GM21381 (cell line): ENCODE data around the gene SRPK2.
"Not testable (repeated sequence)": the region's sequence is repeated elsewhere in the genome, so short reads cannot be mapped to it uniquely, and the experiment has no call there.

Experiments used
- ATAC-seq: cut with Tn5 transposase; IDR thresholded peaks from one replicate; pipeline ENCODE4 v1.9.1; 2021; ENCODE audit warnings: mild to moderate bottlenecking, moderate library complexity; ENCODE audit not compliant: unreplicated experiment

The SRPK2 gene

DNA sequence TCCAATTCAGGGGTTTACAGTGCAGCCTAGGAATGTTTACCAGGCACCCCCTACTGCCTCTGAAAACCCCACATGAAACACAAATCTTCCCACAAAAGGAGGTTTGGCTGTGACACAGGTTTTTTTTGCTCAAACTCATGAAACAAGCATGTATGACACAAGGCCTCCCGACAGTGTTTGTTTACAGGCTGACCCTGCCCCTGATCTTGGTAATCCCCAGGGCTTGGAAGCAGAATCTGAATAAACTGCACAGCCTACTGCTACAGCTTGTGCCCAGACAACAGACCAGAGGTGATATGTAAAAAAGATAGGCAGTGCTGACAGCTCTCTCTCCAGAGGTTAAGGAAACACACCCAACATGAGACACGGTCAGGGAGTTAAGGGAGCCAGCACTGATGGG, 190.5 kb downstream of the SRPK2 start:
- ATAC-seq, result no peak

DNA sequence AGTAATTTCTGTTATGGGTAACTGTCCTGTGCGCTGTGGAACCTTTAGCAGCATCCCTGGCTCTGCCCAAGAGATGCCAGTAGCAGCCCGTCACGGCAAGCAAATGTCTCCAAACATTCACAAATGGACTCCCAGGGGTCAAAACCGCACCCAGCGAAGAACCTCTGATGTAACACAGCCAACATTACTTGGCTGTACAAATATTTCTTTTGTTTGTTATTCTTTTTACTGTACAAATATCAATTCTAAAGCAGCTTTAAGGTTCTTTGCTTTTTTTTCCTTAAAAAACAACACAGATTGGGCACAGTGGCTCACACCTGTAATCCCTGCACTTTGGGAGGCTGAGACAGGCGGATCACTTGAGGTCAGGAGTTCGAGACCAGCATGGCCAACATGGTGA, 192.2 kb downstream of the SRPK2 start:
- ATAC-seq, result no peak

DNA sequence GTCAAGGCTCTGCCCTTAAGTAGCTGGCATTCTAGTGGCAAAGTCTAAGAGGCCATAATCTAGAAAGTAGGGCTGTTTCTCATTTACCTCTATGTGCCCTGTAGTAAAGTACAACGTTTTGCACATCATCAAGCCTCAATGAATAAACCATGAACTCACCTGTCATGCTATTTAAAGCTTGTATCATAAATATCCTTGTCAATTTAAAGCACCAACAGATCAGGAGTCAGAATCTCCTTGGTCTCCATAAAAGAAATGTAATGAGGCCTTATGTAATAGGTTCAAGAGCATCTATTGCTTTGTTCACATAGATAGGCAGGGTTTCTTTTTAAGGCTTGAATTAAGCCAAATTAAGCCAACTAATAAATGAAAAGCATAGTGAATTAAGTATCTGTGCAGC, 192.8 kb downstream of the SRPK2 start:
- no peak for ATAC-seq

DNA sequence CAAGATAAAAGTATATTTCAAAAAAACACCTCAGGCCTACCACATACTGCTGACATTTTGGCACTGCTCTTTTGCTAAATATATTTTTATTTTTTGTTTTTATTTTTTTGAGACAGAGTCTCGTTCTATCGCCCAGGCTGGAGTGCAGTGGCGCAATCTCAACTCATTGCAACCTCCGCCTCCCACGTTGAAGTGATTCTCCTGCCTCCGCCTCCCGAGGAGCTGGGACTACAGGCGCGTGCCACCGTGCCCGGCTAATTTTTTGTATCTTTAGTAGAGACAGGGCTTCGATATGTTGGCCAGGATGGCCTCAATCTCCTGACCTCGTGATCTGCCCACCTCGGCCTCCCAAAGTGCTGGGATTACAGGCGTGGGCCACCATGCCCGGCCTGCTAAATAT, 193.8 kb downstream of the SRPK2 start:
- ATAC-seq, result not testable (repeated sequence)

DNA sequence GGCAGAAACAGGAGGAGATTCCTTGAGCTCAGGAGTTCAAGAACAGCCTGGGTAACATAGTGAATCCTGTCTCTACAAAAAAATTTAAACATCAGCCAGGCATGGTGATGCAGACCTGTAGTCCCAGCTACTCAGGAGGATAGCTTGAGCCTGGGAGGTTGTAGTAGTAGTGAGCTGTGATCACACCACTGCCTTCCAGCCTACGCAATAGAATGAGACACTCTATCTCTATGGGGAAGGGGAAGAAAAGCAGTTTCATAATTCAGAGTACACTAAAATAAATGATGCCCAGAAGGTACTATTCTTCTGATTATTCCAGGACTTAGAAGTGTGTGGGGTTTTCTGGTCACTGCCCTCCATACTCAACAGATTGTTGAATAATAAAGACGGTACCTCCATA, 197.4 kb downstream of the SRPK2 start:
- ATAC-seq, result no peak

DNA sequence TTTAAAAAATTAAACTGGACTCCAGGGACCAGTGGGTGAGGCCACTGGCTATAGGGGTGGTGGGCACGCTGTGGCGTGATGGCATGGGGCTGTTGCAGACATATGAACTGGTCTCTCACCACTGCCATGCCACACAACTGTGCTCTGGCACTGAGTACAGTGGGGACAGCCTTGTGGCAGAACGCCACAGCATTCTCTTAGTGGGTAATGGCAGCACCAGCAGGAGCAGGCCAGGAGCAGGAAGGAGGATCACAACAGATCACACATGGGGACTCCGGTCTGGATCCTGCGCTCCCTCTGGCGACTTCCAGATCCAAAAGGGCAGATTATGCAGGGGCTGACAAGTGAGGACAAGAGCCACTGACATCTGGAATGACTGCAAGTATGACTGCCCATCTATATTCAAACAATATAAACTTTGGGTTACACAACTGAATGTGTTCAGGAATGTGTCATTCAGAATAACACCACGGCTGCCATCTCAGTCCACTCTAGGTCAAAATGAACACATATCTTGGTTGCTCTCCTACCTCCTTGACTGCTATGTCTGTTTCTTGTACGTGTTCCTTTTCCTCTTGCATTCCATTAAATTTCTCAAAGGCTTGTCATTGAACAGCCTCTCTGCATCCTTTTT, 198.7 kb downstream of the SRPK2 start:
- no peak for ATAC-seq

DNA sequence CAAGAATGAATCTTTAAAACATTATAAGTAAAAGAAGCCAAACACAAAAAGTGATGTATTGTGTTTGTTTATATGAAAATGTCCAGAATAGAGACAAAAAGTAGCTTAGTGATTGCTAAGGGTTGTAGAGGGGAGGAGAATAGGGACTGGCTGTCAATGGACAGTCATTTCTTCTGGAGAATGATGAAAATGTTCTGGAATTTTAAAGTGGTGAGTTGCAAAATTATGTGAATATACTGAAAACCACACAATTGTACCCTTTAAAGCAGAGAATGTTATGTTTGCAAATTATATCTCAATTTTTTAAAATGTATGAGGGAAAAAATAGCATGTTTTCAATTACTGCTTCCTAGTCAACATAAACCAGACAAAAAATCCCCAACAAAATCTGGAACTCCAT, 200.5 kb downstream of the SRPK2 start:
- no peak for ATAC-seq

DNA sequence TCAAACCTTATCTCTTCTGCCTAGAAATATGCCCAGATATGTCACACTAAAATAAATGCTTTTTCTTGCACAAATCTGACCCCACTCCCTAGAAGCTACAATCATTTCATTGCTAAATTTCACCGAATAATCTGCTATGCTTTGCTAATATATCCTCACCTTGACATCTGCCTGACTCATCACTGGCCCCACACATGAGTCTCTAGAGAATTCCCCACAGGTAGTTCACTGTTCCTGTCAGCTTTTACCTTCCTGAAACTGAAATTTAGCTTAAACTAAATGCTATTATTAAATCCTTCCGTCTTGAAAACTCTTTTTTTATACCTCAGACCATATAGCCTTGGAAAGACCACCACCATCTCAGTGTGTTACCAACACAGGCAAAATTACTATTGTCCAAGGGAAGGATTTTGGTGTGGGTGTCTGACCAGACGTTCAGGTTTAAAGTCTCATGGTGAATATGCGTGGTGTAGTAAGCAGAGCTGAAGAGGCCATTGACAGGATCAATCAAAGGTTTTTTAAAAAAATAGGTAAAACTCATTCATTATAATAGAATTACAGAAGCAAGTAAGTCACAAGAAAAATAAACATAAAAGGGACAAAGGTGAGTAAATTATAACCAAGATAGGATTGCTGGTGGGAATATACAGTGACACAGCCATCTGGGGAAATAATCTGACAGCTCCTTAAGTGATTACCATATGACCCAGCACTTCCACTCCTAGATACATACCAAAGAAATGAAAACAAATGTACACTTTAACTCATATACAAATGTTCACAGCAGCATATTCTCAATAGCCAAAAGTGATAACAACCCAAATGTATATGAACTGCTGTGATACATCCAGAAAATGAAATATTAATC, 201.2 kb downstream of the SRPK2 start:
- peak; percentile 53 for ATAC-seq

DNA sequence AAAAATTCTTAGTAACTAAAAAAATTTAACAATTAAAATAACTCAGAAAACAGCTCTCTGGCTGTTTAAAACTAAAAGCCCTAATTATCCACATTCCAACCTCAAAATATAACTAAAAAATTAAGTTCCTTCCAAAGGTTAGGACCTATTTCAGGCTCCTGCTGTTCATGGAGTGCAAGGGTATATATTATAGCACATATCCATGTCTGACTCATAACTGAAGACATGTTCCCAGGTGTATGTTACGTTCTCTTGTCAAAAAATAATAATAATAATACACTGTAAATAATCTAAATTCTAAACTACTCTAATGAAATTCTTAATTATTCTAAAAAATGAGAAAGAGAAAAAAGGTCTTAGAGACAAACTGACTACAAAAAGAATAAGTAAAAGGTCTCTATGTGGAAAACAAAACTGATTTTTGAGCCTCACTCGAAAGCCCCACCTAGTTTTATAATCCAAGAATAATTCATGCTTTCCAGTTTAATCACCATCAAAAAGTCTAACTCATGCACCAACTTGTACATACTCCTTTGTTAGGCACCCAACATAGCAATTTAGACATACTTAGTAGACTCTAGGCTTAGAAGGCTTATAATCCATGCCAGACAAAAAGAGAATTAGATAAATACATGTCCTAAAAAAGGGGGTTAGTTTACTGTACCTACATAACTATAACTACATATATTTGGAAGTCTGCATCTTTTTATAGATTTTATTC, 203.3 kb downstream of the SRPK2 start:
- no peak for ATAC-seq

DNA sequence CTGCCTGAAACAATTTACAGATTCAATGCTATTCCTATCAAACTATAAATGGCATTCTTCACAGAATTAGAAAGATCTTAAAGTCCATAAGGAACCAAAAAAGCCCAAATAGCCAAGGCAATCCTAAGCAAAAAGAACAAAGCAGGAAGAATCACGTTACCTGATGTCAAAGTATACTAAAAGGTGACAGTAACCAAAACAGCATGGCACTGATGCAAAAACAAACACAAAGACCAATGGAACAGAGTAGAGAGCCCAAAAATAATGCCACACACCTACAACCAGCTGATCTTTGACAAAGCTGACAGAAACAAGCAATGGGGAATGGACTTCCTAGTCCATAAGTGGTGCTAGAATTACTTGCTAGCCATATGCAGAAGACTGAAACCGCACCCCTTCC, 208.7 kb downstream of the SRPK2 start:
- ATAC-seq, result no peak

DNA sequence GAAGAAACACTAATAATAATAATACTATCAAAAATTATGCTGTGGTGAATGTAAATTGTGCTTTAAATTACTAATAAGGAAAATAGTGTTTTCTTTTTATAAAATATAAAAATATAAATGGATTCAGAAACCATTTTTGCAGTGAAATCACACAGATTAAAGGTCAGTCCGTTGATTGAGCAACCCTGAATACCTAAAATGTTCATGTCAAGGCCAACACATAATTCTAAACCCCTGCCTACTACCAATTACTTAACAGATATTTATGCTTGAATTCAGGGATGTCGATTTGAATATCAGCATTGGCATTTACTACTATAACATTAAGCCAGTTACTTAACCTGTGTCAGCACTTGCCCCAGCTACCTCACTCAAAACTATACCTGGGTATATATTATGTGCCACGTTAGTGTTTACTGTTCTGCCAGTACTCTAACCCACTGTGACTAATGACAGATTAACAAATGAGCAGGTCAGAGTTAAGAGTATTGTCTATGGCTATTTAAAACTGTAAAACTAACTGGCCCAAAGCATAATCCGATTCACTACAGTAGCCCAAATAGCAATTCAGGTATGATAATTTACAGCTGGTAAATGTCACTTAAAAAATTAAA, 209.7 kb downstream of the SRPK2 start:
- ATAC-seq, result no peak

DNA sequence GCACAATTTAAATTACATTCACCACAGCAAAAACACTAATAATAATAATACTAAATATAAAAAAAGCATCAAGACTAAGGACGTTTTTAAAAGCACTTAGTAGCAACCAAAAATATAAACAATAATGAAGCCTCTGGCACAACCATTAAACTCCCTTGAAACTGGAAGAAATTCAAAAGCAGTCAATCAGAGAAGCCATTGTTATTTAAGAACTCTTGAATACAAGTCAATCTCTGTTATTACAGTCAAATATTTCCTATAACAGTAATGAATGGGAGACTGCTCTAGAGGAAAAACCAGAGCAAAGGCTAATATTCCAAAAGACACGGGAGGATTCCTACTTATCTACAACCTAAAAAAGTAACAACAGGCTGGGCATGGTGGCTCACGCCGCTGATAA, 210.5 kb downstream of the SRPK2 start:
- no peak for ATAC-seq

DNA sequence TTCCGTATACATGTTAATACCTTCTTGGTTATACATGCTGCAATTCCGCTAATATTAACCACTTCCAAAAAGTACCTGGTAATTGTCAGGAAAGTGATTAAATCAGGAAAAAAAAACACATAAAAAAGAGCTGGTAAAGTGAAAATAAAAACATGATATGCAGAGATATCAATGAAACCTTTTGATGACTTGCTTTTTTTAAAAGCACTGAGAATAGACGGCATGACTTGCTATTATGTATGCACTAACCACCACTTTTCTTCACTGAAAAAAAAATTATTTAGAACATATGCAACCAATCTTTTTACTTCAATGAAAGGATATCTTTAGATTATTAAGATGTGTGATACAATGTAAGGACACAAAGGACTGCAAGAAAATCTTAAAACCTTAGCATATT, 211.7 kb downstream of the SRPK2 start:
- no peak for ATAC-seq

DNA sequence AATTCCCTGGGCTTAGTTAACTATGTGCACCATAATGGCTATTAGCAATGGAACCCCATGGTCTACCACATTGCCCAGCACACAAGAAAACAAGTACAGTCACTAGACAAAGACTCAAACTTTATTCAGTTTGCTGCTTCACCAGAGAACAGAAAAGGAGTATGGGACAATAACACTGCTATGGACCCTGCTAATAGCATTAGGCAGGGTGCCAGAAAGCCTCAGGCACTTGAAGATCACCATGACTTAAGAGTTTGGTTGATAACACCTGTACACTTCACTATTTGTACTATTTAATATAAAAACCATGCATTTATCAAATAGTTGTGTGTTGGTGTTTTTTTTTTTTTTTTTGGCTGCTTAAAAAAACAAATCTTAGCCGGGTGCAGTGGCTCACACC, 215.1 kb downstream of the SRPK2 start:
- no peak for ATAC-seq

DNA sequence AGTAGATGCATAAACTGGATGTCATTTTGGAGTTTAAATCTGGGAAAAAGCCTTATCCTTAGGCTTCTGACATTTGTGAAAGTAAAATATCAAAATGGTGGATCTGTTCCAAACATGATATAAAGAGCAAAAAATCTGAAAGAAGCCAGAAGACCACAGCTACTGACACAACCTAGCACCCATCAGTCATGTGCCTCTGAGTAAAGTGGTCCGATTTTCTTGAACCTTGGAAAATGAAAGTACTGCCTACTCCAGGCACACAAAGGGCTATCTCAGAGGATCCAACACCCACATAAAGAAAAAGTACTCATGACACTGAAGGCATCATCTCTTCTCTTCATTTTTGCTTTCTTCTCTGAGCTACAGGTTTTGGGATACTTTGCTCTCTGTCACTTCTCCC, 224.0 kb downstream of the SRPK2 start:
- no peak for ATAC-seq

DNA sequence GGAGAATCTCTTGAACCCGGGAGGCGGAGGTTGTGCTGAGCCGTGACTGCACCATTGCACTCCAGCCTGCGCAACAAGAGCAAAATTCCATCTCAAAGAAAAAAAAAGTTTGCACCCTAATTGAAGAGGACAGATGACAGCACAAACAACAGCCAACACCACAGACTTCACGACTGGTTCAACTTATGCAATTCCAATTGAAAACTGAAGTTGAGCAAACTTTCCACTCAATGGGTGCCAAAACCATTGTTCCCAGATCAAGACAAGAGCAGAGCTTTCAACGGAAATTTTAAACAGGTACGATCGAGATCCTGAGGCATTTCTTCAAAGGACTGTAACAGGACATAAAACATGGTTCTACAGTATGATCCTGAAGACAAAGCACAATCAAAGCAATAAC, 225.0 kb downstream of the SRPK2 start:
- ATAC-seq, result no peak

DNA sequence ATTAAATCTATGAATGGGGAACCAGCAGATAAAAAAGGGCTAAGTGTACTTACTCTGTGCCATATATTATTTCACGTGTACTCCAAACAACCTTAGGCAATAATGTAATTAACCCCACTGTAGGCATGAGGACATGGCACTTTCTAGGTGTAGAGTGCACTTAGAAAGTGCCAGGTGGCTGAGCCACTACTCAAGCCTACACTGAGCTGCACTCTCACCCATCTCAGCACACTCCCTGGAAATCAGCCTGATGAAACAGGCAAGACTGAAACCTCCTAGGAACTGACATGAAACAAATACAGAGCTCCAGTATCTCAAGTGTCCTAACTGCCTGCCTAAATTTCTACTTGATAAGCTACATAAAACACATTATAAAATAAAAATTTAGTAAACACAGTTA, 227.4 kb downstream of the SRPK2 start:
- no peak for ATAC-seq

DNA sequence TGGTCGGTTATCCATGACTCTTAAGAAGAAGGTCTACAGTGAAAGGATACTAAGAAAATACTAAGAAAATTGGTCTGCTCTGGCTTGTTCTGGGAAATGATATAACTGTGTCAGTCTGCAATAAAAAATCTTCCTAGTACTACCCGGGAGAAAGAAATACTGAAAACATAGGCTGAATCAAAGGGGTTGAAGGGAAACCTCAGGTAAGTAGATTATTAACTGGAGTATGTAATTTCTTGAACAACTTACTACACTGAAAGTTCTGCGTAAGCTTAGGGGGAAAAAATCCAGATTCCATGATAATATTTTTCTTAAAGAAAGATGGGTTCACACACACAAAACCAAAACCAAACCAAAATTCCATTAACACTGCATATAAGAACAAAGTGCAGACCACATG, 231.4 kb downstream of the SRPK2 start:
- no peak for ATAC-seq

DNA sequence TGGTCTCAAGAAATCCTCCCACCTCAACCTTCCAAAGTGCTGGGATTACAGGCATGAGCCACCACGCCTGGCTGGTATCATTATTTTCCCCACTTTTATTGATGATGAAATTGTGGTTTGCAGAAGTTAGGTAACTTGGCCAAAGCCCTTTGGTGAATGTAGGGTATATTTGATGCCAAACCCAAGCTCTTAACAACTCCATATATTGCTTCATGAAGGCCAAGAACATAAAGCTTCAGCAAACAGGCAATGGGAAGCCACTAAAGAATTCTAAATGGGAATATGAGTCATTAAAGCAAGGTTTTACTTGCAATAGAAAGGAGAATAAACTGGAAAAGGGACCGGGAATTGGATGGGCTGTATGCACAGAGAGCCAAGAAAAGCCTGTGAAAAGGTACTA, 232.0 kb downstream of the SRPK2 start:
- ATAC-seq, result no peak

DNA sequence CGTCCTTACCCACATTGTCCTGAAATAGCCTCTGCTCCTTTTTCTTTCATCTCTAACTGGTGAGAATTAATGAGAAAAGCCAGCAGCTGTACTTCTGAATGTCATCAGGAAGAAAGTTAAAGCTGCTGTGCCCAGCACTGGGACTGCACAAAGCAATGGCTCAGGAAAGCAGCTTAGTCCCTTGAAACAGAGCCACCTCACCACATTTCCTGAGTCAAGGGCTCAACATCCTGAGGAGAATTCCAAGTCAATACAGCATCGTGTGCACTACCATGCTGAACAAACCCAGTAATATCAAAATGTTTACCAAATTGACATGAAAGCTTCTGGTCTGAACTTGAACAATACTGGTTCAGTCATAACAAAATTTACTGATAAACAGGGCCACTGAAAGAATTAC, 234.6 kb downstream of the SRPK2 start:
- ATAC-seq, result no peak

DNA sequence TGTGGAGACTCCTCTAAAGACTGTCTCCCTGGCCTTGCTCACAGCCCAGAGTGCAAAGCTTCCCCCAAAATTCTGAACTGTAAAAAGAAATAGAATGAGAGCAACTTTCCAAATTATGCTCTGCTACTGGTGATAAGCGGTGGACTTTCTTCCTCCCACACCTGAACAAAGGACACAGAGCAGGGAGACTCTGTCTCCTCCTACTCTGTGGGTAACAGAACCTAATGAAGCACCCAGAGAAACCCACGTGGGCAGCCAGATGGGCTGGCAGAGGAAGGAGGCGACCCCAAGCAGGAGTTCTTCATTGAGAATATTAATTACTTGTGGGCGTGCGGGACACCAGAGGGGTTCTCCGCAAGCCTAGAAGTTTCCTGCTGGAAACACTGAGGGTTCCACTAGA, 235.2 kb downstream of the SRPK2 start:
- ATAC-seq, result no peak

DNA sequence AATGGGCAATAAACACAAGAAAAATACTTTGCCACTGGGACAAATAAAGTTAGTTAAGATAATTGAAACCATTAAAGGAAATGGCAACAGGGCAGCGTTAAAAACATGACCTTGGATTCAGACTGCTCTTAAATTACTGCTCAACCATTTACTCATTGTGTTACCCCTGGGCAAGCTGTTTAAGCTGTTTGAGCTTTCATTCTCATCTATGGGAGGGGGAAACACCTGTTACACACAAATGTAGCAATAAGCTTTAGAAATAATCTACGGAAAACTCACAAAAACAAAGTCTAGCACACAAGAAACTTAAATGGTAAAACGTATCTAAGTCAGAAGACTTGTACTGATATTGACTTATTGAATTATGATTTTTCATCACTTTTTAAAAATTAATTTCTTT, 237.6 kb downstream of the SRPK2 start:
- no peak for ATAC-seq
